Stimulated activated CD8-positive, alpha-beta memory T cell treated with anti-CD3 and anti-CD28 coated beads, Interleukin-12 subunit alpha, Interleukin-12 subunit beta, amount 100 ng/mL, for 1 hour (primary cell): ENCODE measurements around the gene OSR1.
"Not testable (repeated sequence)": the region's sequence is repeated elsewhere in the genome, so short reads cannot be mapped to it uniquely, and the experiment has no call there.

Source experiments
- DNase-seq: peaks from one replicate; pipeline ENCODE4 v3.0.0-alpha.2; 2020; ENCODE audit warnings: low read depth

Gene OSR1

GRCh38 chr2:19358242-19359020 lies at the start of gene OSR1:
OSR1 (minus strand) TSS chr2:19358623; CDS start chr2:19353805, 4,818 bp downstream.
- DNase-seq = no peak

- DNase-seq = no peak
Measured at GRCh38 chr2:19403785-19404184, 45.4 kb upstream of the OSR1 start.

GRCh38 chr2:19392191-19392590 lies 33.8 kb upstream of the OSR1 start:
- no peak for DNase-seq

- not testable (repeated sequence) for DNase-seq
Measured at GRCh38 chr2:19389469-19389868, 31.0 kb upstream of the OSR1 start.

- DNase-seq = no peak
Measured at GRCh38 chr2:19380532-19380931, 22.1 kb upstream of the OSR1 start.

GRCh38 chr2:19378939-19379338 lies 20.5 kb upstream of the OSR1 start:
- DNase-seq = no peak

- DNase-seq = no peak
Measured at GRCh38 chr2:19377717-19378116, 19.3 kb upstream of the OSR1 start.

GRCh38 chr2:19373352-19373751 lies 14.9 kb upstream of the OSR1 start:
- no peak for DNase-seq

- no peak for DNase-seq
Measured at GRCh38 chr2:19371996-19372582, 13.7 kb upstream of the OSR1 start.

- DNase-seq = no peak
Measured at GRCh38 chr2:19369341-19369955, 11.0 kb upstream of the OSR1 start.

- no peak for DNase-seq
Measured at GRCh38 chr2:19368760-19369159, 10.3 kb upstream of the OSR1 start.

GRCh38 chr2:19367326-19367725 lies 8.9 kb upstream of the OSR1 start:
- no peak for DNase-seq

GRCh38 chr2:19365126-19365525 lies 6.7 kb upstream of the OSR1 start:
- DNase-seq = no peak

GRCh38 chr2:19364014-19364413 lies 5.6 kb upstream of the OSR1 start:
- DNase-seq = no peak

GRCh38 chr2:19363474-19363778 lies 5.0 kb upstream of the OSR1 start:
- no peak for DNase-seq

GRCh38 chr2:19362755-19363473 lies 4.5 kb upstream of the OSR1 start:
- peak; percentile 25 for DNase-seq

- DNase-seq = no peak
Measured at GRCh38 chr2:19362094-19362754, 3.8 kb upstream of the OSR1 start.

GRCh38 chr2:19361325-19361990 lies 3.0 kb upstream of the OSR1 start:
- no peak for DNase-seq

GRCh38 chr2:19360966-19361321 lies 2.5 kb upstream of the OSR1 start:
- DNase-seq = no peak

- no peak for DNase-seq
Measured at GRCh38 chr2:19360266-19360965, 2.0 kb upstream of the OSR1 start.

GRCh38 chr2:19359456-19359855 lies 1.0 kb upstream of the OSR1 start:
- no peak for DNase-seq
